ENCODE data around the gene GAS6. TPM values are rescaled to one million over a fixed set of nuclear protein-coding genes. Genes with fewer than 3 reads are reported as not detected.

Gene GAS6
- total RNA-seq, 1 experiment from 2014 or later, result 93.8 TPM

GRCh38 chr13:113810640-113811039 lies 53.2 kb downstream of the GAS6 start:
- intact Hi-C loops (cut with micrococcal nuclease; ENCODE audit: unreplicated experiment), result no loop called here
- 0 out of 2 replicates have a peak, but pooled peaks cover 4% of the 10 kb centered on the region for H3K9me3 ChIP-seq (ENCODE audit: insufficient read depth, low read depth)
- no peaks in the 10 kb centered on the region for H3K9me2 ChIP-seq (ENCODE audit: insufficient read depth)
- CTCF ChIA-PET, result no interaction called here
- peaks cover 18% of the 10 kb centered on the region; the same call in 1 of the 2 replicates for H3F3A ChIP-seq (ENCODE audit: insufficient read depth, low read depth)
- no peak for TF ChIP-seq EZH2 (IDR thresholded peaks at IDR 0.05; ENCODE audit: low read depth)
- TF ChIP-seq, protein P1, sequence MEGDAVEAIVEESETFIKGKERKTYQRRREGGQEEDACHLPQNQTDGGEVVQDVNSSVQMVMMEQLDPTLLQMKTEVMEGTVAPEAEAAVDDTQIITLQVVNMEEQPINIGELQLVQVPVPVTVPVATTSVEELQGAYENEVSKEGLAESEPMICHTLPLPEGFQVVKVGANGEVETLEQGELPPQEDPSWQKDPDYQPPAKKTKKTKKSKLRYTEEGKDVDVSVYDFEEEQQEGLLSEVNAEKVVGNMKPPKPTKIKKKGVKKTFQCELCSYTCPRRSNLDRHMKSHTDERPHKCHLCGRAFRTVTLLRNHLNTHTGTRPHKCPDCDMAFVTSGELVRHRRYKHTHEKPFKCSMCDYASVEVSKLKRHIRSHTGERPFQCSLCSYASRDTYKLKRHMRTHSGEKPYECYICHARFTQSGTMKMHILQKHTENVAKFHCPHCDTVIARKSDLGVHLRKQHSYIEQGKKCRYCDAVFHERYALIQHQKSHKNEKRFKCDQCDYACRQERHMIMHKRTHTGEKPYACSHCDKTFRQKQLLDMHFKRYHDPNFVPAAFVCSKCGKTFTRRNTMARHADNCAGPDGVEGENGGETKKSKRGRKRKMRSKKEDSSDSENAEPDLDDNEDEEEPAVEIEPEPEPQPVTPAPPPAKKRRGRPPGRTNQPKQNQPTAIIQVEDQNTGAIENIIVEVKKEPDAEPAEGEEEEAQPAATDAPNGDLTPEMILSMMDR (conservative IDR thresholded peaks at IDR 0.05), result no peak
- H3K4me3 ChIP-seq, result no peak overlapping the region
- peaks cover 21% of the 10 kb centered on the region for H3K4me1 ChIP-seq (replicated peaks; ENCODE audit: insufficient read depth)
- peaks cover 23% of the 10 kb centered on the region for H3K27me3 ChIP-seq (ENCODE audit: insufficient read depth, low read depth)
- H3K27ac ChIP-seq, result no peak overlapping the region
- no peaks in the 10 kb centered on the region for H4K20me1 ChIP-seq (ENCODE audit: insufficient read depth)
- DNase-seq, result no peak
- no peaks in the 10 kb centered on the region for H3K79me2 ChIP-seq (ENCODE audit: low read depth)
- BruUV-seq (replicated peaks), result no TSS peak
- H3K36me3 ChIP-seq (ENCODE audit: low read depth), result no peaks in the 10 kb centered on the region
- no peak overlapping the region for H3K4me2 ChIP-seq
- POLR2A ChIA-PET (ENCODE audit: unreplicated experiment), result no interaction called here
- no peak overlapping the region for H2AFZ ChIP-seq

- Histone ChIP-seq H4K20me1 (ENCODE audit: insufficient read depth) (no peaks in the 10 kb centered on the region), H3F3A (ENCODE audit: insufficient read depth, low read depth) (peaks cover 18% of the 10 kb centered on the region; the same call in 1 of the 2 replicates), H3K4me3 (no peak overlapping the region), H3K27ac (no peak overlapping the region), H3K4me2 (no peak overlapping the region), H3K27me3 (ENCODE audit: insufficient read depth, low read depth) (peaks cover 30% of the 10 kb centered on the region), H3K9me2 (ENCODE audit: insufficient read depth) (no peaks in the 10 kb centered on the region), H3K4me1 (replicated peaks; ENCODE audit: insufficient read depth) (peaks cover 19% of the 10 kb centered on the region), H3K79me2 (ENCODE audit: low read depth) (no peaks in the 10 kb centered on the region), H3K36me3 (ENCODE audit: low read depth) (no peaks in the 10 kb centered on the region), H3K9me3 (ENCODE audit: insufficient read depth, low read depth) (0 out of 2 replicates have a peak, but pooled peaks cover 4% of the 10 kb centered on the region), H2AFZ (no peak overlapping the region)
- intact Hi-C loops (cut with micrococcal nuclease; ENCODE audit: unreplicated experiment), result no loop called here
- POLR2A ChIA-PET (ENCODE audit: unreplicated experiment), result no interaction called here
- DNase-seq, result no peak
- no peak for TF ChIP-seq EZH2 (IDR thresholded peaks at IDR 0.05; ENCODE audit: low read depth)
- TF ChIP-seq, protein P1 (conservative IDR thresholded peaks at IDR 0.05), result no peak
- CTCF ChIA-PET, result no interaction called here
- BruUV-seq (replicated peaks), result no TSS peak
Observed at GRCh38 chr13:113809934-113810333, 53.9 kb downstream of the GAS6 start.

DNA sequence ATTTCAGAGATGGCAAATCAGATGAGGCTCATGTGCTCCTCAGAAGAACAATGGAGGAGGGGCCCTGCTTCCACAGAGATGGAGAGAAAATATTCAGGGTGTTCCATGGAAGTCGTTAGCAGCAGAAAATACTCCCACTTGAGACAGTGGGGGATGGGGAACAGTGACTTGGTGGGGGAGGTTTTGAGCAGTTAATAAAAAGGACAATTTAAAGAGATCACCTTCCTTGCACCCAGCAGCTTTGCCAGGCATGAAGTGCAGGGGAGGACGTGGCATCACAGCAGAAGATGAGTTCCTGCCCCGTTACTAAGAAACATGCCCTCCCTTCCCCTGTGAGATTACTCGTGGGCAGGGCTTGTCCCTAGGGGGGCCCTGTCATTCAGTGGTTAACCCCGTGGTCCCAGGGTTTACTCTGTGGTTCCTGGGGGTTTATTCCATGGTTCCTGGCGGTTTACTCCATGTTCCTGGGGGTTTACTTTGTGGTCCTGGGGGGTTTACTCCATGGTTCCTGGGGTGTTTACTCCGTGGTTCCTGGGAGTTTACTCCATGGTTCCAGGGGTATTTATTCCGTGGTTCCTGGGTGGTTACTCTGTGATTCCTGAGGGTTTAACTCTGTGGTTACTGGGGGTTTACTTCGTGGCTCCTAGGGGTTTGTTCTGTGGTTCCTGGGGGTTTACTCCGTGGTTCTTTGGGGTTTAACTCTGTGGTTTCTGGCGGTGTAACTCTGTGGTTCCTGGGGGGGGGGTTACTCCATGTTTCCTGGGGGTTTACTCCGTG lies 55.6 kb downstream of the GAS6 start:
- ChIA-PET POLR2A (ENCODE audit: unreplicated experiment) (no interaction called here), CTCF (no interaction called here)
- Histone ChIP-seq H3K27ac (no peak overlapping the region), H3K4me2 (no peak overlapping the region), H3K9me2 (ENCODE audit: insufficient read depth) (no peaks in the 10 kb centered on the region), H2AFZ (no peak overlapping the region), H4K20me1 (ENCODE audit: insufficient read depth) (no peaks in the 10 kb centered on the region), H3K9me3 (ENCODE audit: insufficient read depth, low read depth) (0 out of 2 replicates have a peak, but pooled peaks cover 4% of the 10 kb centered on the region), H3F3A (ENCODE audit: insufficient read depth, low read depth) (peaks cover 10% of the 10 kb centered on the region; the same call in 1 of the 2 replicates), H3K27me3 (ENCODE audit: insufficient read depth, low read depth) (peaks cover 43% of the 10 kb centered on the region), H3K4me3 (no peak overlapping the region), H3K79me2 (ENCODE audit: low read depth) (no peaks in the 10 kb centered on the region), H3K36me3 (ENCODE audit: low read depth) (no peaks in the 10 kb centered on the region), H3K4me1 (replicated peaks; ENCODE audit: insufficient read depth) (peaks cover 2% of the 10 kb centered on the region)
- BruUV-seq (replicated peaks), result no TSS peak
- TF ChIP-seq EZH2 (IDR thresholded peaks at IDR 0.05; ENCODE audit: low read depth), result no peak
- TF ChIP-seq, protein P1 (conservative IDR thresholded peaks at IDR 0.05), result no peak
- DNase-seq, result no peak
- intact Hi-C loops (cut with micrococcal nuclease; ENCODE audit: unreplicated experiment), result no loop called here

Data from PC-9 (cell line).